ENCODE data around the gene CCDC154. TPM values are rescaled to one million over a fixed set of nuclear protein-coding genes. Genes with fewer than 3 reads are reported as not detected.

The CCDC154 gene
- total and polyA plus RNA-seq, 10 of the 15 experiments (the other 5 are each of a cell fraction or from before 2014, with no cell fraction given): 0.06 to 0.26 (median 0.25) TPM; not detected in 7

DNA sequence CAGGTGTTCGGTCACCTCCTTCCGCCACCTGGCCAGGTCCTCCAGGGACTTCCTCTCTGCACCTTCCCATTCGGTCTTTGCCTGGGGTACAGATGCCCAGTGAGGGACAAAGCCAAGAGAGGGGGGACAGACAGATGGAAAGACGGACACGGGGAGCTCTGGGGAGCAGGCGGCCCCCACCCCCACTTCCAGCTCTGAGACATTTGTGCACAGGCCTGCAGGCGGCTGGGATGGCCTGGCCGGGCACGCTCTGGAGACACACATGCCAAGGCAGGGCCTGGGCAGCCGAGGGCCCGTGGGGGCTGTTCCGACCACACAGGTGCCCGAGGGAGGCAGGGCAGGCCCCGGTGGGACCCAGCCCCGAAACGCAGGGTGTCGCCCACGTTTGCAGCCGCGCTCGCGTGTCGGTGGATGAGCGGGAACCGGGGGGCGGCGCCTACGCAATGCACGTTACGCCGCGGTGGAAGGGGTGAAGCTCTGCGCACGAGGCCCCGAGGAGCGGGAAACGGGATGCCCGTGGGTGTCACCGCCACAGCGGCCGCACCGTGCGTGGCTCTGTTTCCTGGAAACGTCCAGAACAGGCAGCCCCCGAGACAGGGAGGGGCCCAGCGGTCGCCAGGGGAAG, 7.5 kb downstream of the CCDC154 start:
- Histone ChIP-seq H2AFZ (ENCODE audit: control insufficient read depth, low read depth, low read length) (no peak overlapping the region), H3K9ac (ENCODE audit: control insufficient read depth, insufficient read depth, low read length) (no peak overlapping the region), H3K27me3 (replicated peaks in 1 of 2; ENCODE audit: control insufficient read depth in 2 of 2, insufficient read depth in 2 of 2, low read length in 1 of 2) (peaks cover 0 to 7% of the 10 kb centered on the region in 2 experiments; a peak in 3 of 4 replicates), H3K79me2 (ENCODE audit: control insufficient read depth, insufficient read depth, low read length) (no peaks in the 10 kb centered on the region), H4K20me1 (ENCODE audit: control insufficient read depth, insufficient read depth) (no peaks in the 10 kb centered on the region), H3K27ac (ENCODE audit: control insufficient read depth, insufficient read depth) (no peak overlapping the region), H3K4me1 (ENCODE audit: control insufficient read depth, insufficient read depth, low read length) (no peaks in the 10 kb centered on the region), H3K4me2 (ENCODE audit: control insufficient read depth, insufficient read depth) (no peak overlapping the region), H3K9me3 (replicated peaks; ENCODE audit: control insufficient read depth, insufficient read depth, low read length) (no peaks in the 10 kb centered on the region), H3K4me3 (no peak overlapping the region), H3K36me3 (ENCODE audit: control insufficient read depth in 2 of 2, insufficient read depth in 2 of 2, low read length in 1 of 2) (no peaks in the 10 kb centered on the region)
- FAIRE-seq: no peak
- DNase-seq (ENCODE audit: low read depth, low spot score): no peak
- intact Hi-C loops (cut with micrococcal nuclease; ENCODE audit: unreplicated experiment) (no loop called here), in situ Hi-C loops (cut with MboI) (no loop called here)
- TF ChIP-seq TAF1 (IDR thresholded peaks at IDR 0.05; ENCODE audit: borderline replicate concordance, low read depth, low read length): no peak
- TF ChIP-seq, protein P1, sequence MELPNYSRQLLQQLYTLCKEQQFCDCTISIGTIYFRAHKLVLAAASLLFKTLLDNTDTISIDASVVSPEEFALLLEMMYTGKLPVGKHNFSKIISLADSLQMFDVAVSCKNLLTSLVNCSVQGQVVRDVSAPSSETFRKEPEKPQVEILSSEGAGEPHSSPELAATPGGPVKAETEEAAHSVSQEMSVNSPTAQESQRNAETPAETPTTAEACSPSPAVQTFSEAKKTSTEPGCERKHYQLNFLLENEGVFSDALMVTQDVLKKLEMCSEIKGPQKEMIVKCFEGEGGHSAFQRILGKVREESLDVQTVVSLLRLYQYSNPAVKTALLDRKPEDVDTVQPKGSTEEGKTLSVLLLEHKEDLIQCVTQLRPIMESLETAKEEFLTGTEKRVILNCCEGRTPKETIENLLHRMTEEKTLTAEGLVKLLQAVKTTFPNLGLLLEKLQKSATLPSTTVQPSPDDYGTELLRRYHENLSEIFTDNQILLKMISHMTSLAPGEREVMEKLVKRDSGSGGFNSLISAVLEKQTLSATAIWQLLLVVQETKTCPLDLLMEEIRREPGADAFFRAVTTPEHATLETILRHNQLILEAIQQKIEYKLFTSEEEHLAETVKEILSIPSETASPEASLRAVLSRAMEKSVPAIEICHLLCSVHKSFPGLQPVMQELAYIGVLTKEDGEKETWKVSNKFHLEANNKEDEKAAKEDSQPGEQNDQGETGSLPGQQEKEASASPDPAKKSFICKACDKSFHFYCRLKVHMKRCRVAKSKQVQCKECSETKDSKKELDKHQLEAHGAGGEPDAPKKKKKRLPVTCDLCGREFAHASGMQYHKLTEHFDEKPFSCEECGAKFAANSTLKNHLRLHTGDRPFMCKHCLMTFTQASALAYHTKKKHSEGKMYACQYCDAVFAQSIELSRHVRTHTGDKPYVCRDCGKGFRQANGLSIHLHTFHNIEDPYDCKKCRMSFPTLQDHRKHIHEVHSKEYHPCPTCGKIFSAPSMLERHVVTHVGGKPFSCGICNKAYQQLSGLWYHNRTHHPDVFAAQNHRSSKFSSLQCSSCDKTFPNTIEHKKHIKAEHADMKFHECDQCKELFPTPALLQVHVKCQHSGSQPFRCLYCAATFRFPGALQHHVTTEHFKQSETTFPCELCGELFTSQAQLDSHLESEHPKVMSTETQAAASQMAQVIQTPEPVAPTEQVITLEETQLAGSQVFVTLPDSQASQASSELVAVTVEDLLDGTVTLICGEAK (IDR thresholded peaks at IDR 0.05; ENCODE audit: borderline replicate concordance): no peak
- TF ChIP-seq, protein P2, sequence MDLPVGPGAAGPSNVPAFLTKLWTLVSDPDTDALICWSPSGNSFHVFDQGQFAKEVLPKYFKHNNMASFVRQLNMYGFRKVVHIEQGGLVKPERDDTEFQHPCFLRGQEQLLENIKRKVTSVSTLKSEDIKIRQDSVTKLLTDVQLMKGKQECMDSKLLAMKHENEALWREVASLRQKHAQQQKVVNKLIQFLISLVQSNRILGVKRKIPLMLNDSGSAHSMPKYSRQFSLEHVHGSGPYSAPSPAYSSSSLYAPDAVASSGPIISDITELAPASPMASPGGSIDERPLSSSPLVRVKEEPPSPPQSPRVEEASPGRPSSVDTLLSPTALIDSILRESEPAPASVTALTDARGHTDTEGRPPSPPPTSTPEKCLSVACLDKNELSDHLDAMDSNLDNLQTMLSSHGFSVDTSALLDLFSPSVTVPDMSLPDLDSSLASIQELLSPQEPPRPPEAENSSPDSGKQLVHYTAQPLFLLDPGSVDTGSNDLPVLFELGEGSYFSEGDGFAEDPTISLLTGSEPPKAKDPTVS (IDR thresholded peaks at IDR 0.05; ENCODE audit: low read depth, low read length): no peak
- no peak for TF ChIP-seq CREB1 (IDR thresholded peaks at IDR 0.05; ENCODE audit: low read depth)
- TF ChIP-seq RBBP5 (conservative IDR thresholded peaks at IDR 0.05): no peak
- TF ChIP-seq, protein P3, sequence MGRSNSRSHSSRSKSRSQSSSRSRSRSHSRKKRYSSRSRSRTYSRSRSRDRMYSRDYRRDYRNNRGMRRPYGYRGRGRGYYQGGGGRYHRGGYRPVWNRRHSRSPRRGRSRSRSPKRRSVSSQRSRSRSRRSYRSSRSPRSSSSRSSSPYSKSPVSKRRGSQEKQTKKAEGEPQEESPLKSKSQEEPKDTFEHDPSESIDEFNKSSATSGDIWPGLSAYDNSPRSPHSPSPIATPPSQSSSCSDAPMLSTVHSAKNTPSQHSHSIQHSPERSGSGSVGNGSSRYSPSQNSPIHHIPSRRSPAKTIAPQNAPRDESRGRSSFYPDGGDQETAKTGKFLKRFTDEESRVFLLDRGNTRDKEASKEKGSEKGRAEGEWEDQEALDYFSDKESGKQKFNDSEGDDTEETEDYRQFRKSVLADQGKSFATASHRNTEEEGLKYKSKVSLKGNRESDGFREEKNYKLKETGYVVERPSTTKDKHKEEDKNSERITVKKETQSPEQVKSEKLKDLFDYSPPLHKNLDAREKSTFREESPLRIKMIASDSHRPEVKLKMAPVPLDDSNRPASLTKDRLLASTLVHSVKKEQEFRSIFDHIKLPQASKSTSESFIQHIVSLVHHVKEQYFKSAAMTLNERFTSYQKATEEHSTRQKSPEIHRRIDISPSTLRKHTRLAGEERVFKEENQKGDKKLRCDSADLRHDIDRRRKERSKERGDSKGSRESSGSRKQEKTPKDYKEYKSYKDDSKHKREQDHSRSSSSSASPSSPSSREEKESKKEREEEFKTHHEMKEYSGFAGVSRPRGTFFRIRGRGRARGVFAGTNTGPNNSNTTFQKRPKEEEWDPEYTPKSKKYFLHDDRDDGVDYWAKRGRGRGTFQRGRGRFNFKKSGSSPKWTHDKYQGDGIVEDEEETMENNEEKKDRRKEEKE (IDR thresholded peaks at IDR 0.05): no peak
- no peak for TF ChIP-seq SMC3 (IDR thresholded peaks at IDR 0.05; ENCODE audit: borderline replicate concordance, low read length)
- no peak for TF ChIP-seq SUPT20H (IDR thresholded peaks at IDR 0.05; ENCODE audit: borderline replicate concordance, control insufficient read depth, low read depth, low read length)
- TF ChIP-seq, protein P4, sequence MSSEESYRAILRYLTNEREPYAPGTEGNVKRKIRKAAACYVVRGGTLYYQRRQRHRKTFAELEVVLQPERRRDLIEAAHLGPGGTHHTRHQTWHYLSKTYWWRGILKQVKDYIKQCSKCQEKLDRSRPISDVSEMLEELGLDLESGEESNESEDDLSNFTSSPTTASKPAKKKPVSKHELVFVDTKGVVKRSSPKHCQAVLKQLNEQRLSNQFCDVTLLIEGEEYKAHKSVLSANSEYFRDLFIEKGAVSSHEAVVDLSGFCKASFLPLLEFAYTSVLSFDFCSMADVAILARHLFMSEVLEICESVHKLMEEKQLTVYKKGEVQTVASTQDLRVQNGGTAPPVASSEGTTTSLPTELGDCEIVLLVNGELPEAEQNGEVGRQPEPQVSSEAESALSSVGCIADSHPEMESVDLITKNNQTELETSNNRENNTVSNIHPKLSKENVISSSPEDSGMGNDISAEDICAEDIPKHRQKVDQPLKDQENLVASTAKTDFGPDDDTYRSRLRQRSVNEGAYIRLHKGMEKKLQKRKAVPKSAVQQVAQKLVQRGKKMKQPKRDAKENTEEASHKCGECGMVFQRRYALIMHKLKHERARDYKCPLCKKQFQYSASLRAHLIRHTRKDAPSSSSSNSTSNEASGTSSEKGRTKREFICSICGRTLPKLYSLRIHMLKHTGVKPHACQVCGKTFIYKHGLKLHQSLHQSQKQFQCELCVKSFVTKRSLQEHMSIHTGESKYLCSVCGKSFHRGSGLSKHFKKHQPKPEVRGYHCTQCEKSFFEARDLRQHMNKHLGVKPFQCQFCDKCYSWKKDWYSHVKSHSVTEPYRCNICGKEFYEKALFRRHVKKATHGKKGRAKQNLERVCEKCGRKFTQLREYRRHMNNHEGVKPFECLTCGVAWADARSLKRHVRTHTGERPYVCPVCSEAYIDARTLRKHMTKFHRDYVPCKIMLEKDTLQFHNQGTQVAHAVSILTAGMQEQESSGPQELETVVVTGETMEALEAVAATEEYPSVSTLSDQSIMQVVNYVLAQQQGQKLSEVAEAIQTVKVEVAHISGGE (CRISPR knock-in tag; IDR thresholded peaks at IDR 0.05): no peak
- TF ChIP-seq BCL11A (IDR thresholded peaks at IDR 0.05; ENCODE audit: low read depth, low read length): no peak
- no peak for TF ChIP-seq NRF1 (conservative IDR thresholded peaks at IDR 0.05; ENCODE audit: low read depth, low read length)
- ChIA-PET POLR2A (no interaction called here), CTCF (no interaction called here), SMC1A (ENCODE audit: uncharacterized antibody, unreplicated experiment) (no interaction called here), RAD21 (ENCODE audit: unreplicated experiment) (no interaction called here)
- no peak for ATAC-seq
- 69% methylated on average over 32 of the region's 47 CpGs for WGBS (ENCODE audit: insufficient coverage, insufficient replicate concordance, low lambda C conversion rate, missing lambda C conversion rate)
- no TSS peak for BruUV-seq (replicated peaks)

All from GM12878 (cell line).